ENCODE data around the gene HINT2.

GRCh38 chr9:35792826-35793225 lies 22.0 kb downstream of the HINT2 start:
- TF ChIP-seq EP300 (IDR thresholded peaks at IDR 0.05) (no peak), CTCF (IDR thresholded peaks at IDR 0.05) (no peak), POLR2A (IDR thresholded peaks at IDR 0.05; ENCODE audit: low read depth) (no peak)
